Lower leg skin (tissue), 3 donors: Measurements from ENCODE around the gene IQGAP3.

Experiments used
- POLR2A ChIP-seq, 2 donors: fragments of 450-650 bp; IDR thresholded peaks; one replicate each; pipeline ENCODE4 v1.6.1; 2016 to 2017; ENCODE audit warnings: antibody characterized with exemption in 2 of 2, mild to moderate bottlenecking in 1 of 2, moderate library complexity in 1 of 2
- TF ChIP-seq, protein P1 (sequence below), 3 donors: fragments of 450-650 bp; IDR thresholded peaks; one replicate each; pipeline ENCODE4 v1.5.1; 2016; ENCODE audit warnings: antibody characterized with exemption in 3 of 3, mild to moderate bottlenecking in 3 of 3, moderate library complexity in 2 of 3

DNA sequence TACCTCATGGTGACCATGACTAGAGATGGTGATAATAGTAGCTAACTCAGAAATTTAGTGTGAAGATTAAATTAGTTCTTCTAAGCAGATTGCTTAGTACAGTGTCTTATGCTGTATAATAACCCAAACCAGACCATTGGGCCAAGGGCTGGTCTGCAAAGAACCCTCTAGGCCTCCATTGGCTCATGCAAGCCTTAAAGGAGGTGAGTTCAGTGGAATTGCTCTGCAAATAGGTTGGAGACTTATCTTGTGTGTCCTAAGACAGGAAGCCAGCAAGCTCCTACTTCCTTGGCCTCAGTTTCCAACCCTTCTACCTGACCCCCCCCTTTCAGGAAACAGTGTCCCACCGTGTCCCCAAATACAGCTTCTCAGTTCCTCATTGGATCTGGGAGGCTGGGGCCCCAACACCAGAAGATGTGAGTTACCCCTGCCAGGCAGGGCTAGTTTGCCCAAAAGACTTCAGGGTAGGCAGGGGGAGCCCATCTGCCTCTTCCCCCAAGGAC is 69.9 kb downstream of the IQGAP3 start:
- TF ChIP-seq, protein P1, sequence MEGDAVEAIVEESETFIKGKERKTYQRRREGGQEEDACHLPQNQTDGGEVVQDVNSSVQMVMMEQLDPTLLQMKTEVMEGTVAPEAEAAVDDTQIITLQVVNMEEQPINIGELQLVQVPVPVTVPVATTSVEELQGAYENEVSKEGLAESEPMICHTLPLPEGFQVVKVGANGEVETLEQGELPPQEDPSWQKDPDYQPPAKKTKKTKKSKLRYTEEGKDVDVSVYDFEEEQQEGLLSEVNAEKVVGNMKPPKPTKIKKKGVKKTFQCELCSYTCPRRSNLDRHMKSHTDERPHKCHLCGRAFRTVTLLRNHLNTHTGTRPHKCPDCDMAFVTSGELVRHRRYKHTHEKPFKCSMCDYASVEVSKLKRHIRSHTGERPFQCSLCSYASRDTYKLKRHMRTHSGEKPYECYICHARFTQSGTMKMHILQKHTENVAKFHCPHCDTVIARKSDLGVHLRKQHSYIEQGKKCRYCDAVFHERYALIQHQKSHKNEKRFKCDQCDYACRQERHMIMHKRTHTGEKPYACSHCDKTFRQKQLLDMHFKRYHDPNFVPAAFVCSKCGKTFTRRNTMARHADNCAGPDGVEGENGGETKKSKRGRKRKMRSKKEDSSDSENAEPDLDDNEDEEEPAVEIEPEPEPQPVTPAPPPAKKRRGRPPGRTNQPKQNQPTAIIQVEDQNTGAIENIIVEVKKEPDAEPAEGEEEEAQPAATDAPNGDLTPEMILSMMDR (IDR thresholded peaks at IDR 0.05): no peak
- no peak for TF ChIP-seq POLR2A (IDR thresholded peaks at IDR 0.05)
